HEK293 (cell line): ENCODE measurements around the gene FKBP9.
"Not testable (repeated sequence)": the region's sequence is repeated elsewhere in the genome, so short reads cannot be mapped to it uniquely, and the experiment has no call there.

Experiments used
- CTCF ChIP-seq: fragments of 450-650 bp; formaldehyde crosslinking; IDR thresholded peaks from 2 replicates; pipeline ENCODE4 v1.5.1; 2016; ENCODE audit warnings: missing biosample characterization, missing genetic modification characterization
- MZF1 ChIP-seq: fragments of 450-650 bp; formaldehyde crosslinking; IDR thresholded peaks from 2 replicates; pipeline ENCODE4 v1.5.1; 2017; ENCODE audit warnings: missing biosample characterization, missing genetic modification characterization, borderline replicate concordance
- ZNF184 ChIP-seq: fragments of 450-650 bp; IDR thresholded peaks from 2 replicates; pipeline ENCODE4 v1.5.1; 2018; ENCODE audit warnings: missing biosample characterization, mild to moderate bottlenecking, missing genetic modification characterization

DNA sequence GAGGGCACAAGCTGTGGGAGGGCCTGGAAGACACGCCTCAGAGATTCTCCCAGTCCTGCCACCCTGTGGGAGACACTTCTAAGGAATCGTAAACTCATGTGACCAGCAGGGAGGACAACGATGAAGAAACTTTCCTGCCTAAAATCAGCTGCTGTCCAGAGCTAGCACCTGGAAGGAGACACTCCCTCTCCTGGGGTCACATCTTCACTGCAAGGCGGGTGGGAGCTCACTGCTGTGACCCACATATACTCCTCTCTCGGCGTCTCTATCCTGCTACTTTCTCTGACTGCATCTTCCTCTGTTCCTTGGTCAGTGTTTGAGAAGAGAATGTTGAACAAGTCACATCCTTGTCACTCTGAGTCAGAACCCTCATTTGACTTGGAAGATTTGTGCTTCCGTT lies 40.2 kb upstream of the FKBP9 start:
- not testable (repeated sequence) for TF ChIP-seq ZNF184; MZF1; CTCF (tag by site-specific recombination)
